ENCODE results near the gene CRACR2A.
A peak's percentile ranks its signal among the peaks of the same experiment; 100 is the strongest.

The CRACR2A gene

GRCh38 chr12:3752741-3753486 lies at the start of gene CRACR2A:
CRACR2A (minus strand) TSS chr12:3753109; CDS start chr12:3696999, 56,110 bp downstream.
- DNase-seq, result peak; percentile 80 to 82

GRCh38 chr12:3797531-3798048 lies 44.7 kb upstream of the CRACR2A start:
- no peak for DNase-seq

- no peak for DNase-seq
Observed at GRCh38 chr12:3795492-3796133, 42.7 kb upstream of the CRACR2A start.

- DNase-seq, result no peak
Observed at GRCh38 chr12:3795066-3795465, 42.2 kb upstream of the CRACR2A start.

- no peak for DNase-seq
Observed at GRCh38 chr12:3792623-3793288, 39.8 kb upstream of the CRACR2A start.

GRCh38 chr12:3791256-3791874 lies 38.5 kb upstream of the CRACR2A start:
- no peak for DNase-seq

GRCh38 chr12:3790642-3791041 lies 37.7 kb upstream of the CRACR2A start:
- DNase-seq, result no peak

- DNase-seq, result no peak
Observed at GRCh38 chr12:3789838-3790237, 36.9 kb upstream of the CRACR2A start.

- DNase-seq, result no peak
Observed at GRCh38 chr12:3777206-3777809, 24.4 kb upstream of the CRACR2A start.

GRCh38 chr12:3775385-3776035 lies 22.6 kb upstream of the CRACR2A start:
- no peak for DNase-seq

GRCh38 chr12:3772380-3772779 lies 19.5 kb upstream of the CRACR2A start:
- no peak for DNase-seq

- DNase-seq, result no peak
Observed at GRCh38 chr12:3771853-3772252, 18.9 kb upstream of the CRACR2A start.

GRCh38 chr12:3770891-3771290 lies 18.0 kb upstream of the CRACR2A start:
- no peak for DNase-seq

GRCh38 chr12:3768911-3769447 lies 16.1 kb upstream of the CRACR2A start:
- DNase-seq, result no peak

GRCh38 chr12:3761116-3761735 lies 8.3 kb upstream of the CRACR2A start:
- no peak for DNase-seq

- DNase-seq, result no peak
Observed at GRCh38 chr12:3759878-3760277, 7.0 kb upstream of the CRACR2A start.

- no peak for DNase-seq
Observed at GRCh38 chr12:3757261-3757660, 4.4 kb upstream of the CRACR2A start.

GRCh38 chr12:3755898-3756297 lies 3.0 kb upstream of the CRACR2A start:
- no peak for DNase-seq

GRCh38 chr12:3753544-3754284 lies 805 bp upstream of the CRACR2A start:
- no peak for DNase-seq

GRCh38 chr12:3752096-3752709 lies 706 bp downstream of the CRACR2A start:
- peak; percentile 56 to 64 for DNase-seq
